A549 (cell line): ENCODE data around the gene PHF23. TPM values are rescaled to one million over a fixed set of nuclear protein-coding genes. Genes with fewer than 3 reads are reported as not detected.

ENCODE experiments used
- ATAC-seq, 2 experiments: fragments of 200-7000 bp in 1 of 2; fragments of >200 bp in 1 of 2; cut with Nextera tagmentation in 1 of 2; cut with Tn5 transposase in 1 of 2; 3 replicates each; pipeline versions ENCODE4 v1.8.0 to v1.9.1; 2018 to 2020; ENCODE audit warnings: mild to moderate bottlenecking in 1 of 2, moderate library complexity in 1 of 2
- CTCF ChIA-PET: fragments of 300-600 bp; sonication (Branson Sonifier 250); formaldehyde crosslinking; extraction: SDS; loops from one replicate; lab custom pipeline; 2021; ENCODE audit warnings: antibody characterized with exemption, inconsistent platforms; lab: Yijun Ruan, JAX
- POLR2A ChIA-PET: fragments of 350-600 bp; formaldehyde crosslinking; extraction: SDS; loops from one replicate; lab custom pipeline; 2021; ENCODE audit warnings: antibody characterized with exemption, inconsistent platforms; lab: Yijun Ruan, JAX
- DNase-seq, 2 experiments: peaks; one replicate each; pipeline versions ENCODE4 v3.0.0 to v3.0.0-alpha.2; 2011 to 2016; ENCODE audit warnings: low read depth in 1 of 2, low spot score in 1 of 2
- FAIRE-seq: peaks from 2 replicates; lab custom pipeline; 2011; peaks lifted over from hg19 to GRCh38; lab: Jason Lieb, UNC
- H3K27ac ChIP-seq, 2 experiments: fragments of >200 bp; sonication (Bioruptor Twin); formaldehyde crosslinking; 3 replicates each; pipeline ENCODE4 v1.5.1; 2016 to 2017
- H3K4me1 ChIP-seq: fragments of >200 bp; sonication (Bioruptor Twin); formaldehyde crosslinking; 3 replicates; pipeline ENCODE4 v1.6.1; 2016
- H3K4me2 ChIP-seq: fragments of >200 bp; sonication (Bioruptor Twin); formaldehyde crosslinking; 3 replicates; pipeline ENCODE4 v1.6.1; 2016
- H3K4me3 ChIP-seq: fragments of >200 bp; sonication (Bioruptor Twin); formaldehyde crosslinking; 3 replicates; pipeline ENCODE4 v1.5.1; 2016
- H3K9me3 ChIP-seq: fragments of >200 bp; sonication (Bioruptor Twin); formaldehyde crosslinking; 3 replicates; pipeline ENCODE4 v1.6.1; 2016
- BHLHE40 ChIP-seq: IDR thresholded peaks from 2 replicates; pipeline ENCODE4 v1.6.1; 2012; ENCODE audit warnings: low read depth, low read length, inconsistent platforms
- CBX8 ChIP-seq: fragments of 200-600 bp; sonication (generic); IDR thresholded peaks from 2 replicates; pipeline ENCODE4 v1.6.1; 2016
- CHD2 ChIP-seq: fragments of 150-350 bp; IDR thresholded peaks from 2 replicates; pipeline ENCODE4 v1.6.1; 2014; ENCODE audit warnings: low read length; ENCODE audit not compliant: partially characterized antibody
- EHF ChIP-seq: fragments of 250-450 bp; sonication (Bioruptor Pico); IDR thresholded peaks from 2 replicates; pipeline ENCODE4 v1.5.0; 2020; ENCODE audit warnings: mild to moderate bottlenecking
- EP300 ChIP-seq, 2 experiments: fragments of >200 bp; sonication (Bioruptor Twin); formaldehyde crosslinking; IDR thresholded peaks; 2 replicates in 1 of 2; 3 replicates in 1 of 2; pipeline ENCODE4 v1.6.1; 2016 to 2017
- ESRRA ChIP-seq: fragments of 150-350 bp; IDR thresholded peaks from 2 replicates; pipeline ENCODE4 v1.6.1; 2014; ENCODE audit warnings: mild to moderate bottlenecking, low read length, borderline replicate concordance
- HDAC2 ChIP-seq: fragments of 200-600 bp; sonication (generic); IDR thresholded peaks from 2 replicates; pipeline ENCODE4 v1.6.1; 2016
- HOXA7 ChIP-seq: fragments of 250-450 bp; sonication (Bioruptor Pico); IDR thresholded peaks from 2 replicates; pipeline ENCODE4 v1.5.0; 2020; ENCODE audit warnings: mild to moderate bottlenecking, moderate library complexity
- HOXB13 ChIP-seq: fragments of 250-450 bp; sonication (Bioruptor Pico); IDR thresholded peaks from 2 replicates; pipeline ENCODE4 v1.5.0; 2020; ENCODE audit warnings: low read depth, mild to moderate bottlenecking, moderate library complexity
- HOXB5 ChIP-seq: fragments of 250-450 bp; sonication (Bioruptor Pico); IDR thresholded peaks from 2 replicates; pipeline ENCODE4 v1.5.0; 2020; ENCODE audit warnings: mild to moderate bottlenecking, moderate library complexity
- JUNB ChIP-seq: fragments of >200 bp; sonication (Bioruptor Twin); formaldehyde crosslinking; IDR thresholded peaks from 2 replicates; pipeline ENCODE4 v1.6.1; 2016
- MAFK ChIP-seq: fragments of 450-650 bp; IDR thresholded peaks from 2 replicates; pipeline ENCODE4 v1.6.1; 2014; ENCODE audit not compliant: partially characterized antibody
- NR3C1 ChIP-seq: fragments of >200 bp; sonication (Bioruptor Twin); formaldehyde crosslinking; IDR thresholded peaks from 3 replicates; pipeline ENCODE4 v1.6.1; 2017
- POLR2A ChIP-seq: IDR thresholded peaks from 2 replicates; pipeline ENCODE4 v1.6.1; 2012; ENCODE audit warnings: mild to moderate bottlenecking, low read length
- POLR2AphosphoS2 ChIP-seq: conservative IDR thresholded peaks from 2 replicates; pipeline ENCODE4 v1.6.1; 2012; ENCODE audit warnings: low read length, improper control_type of control experiment, inconsistent platforms
- RAD21 ChIP-seq, 2 experiments: fragments of >200 bp in 1 of 2; sonication (Bioruptor Twin) in 1 of 2; formaldehyde crosslinking in 1 of 2; IDR thresholded peaks in 1 of 2; conservative IDR thresholded peaks in 1 of 2; 2 replicates in 1 of 2; 3 replicates in 1 of 2; pipeline ENCODE4 v1.6.1; 2012 to 2018; ENCODE audit warnings: inconsistent platforms in 1 of 2
- RFX5 ChIP-seq: fragments of 450-650 bp; IDR thresholded peaks from 2 replicates; pipeline ENCODE4 v1.7.1; 2014; ENCODE audit warnings: antibody characterized with exemption, mild to moderate bottlenecking, moderate library complexity
- TFCP2L1 ChIP-seq: fragments of 250-450 bp; sonication (Bioruptor Pico); IDR thresholded peaks from 2 replicates; pipeline ENCODE4 v1.5.0; 2021; ENCODE audit warnings: mild to moderate bottlenecking
- ZFP36 ChIP-seq: fragments of 450-650 bp; IDR thresholded peaks from 2 replicates; pipeline ENCODE4 v1.6.1; 2014; ENCODE audit warnings: borderline replicate concordance; ENCODE audit not compliant: partially characterized antibody
- ZSCAN20 ChIP-seq: fragments of 250-450 bp; sonication (Bioruptor Pico); IDR thresholded peaks from 2 replicates; pipeline ENCODE4 v1.8.0; 2022; ENCODE audit warnings: mild to moderate bottlenecking, moderate library complexity
- WGBS: methylation state at CpG from one replicate; pipeline ENCODE4 v1.1.6; 2017; ENCODE audit errors: missing lambda C conversion rate; 5-methylcytosine and 5-hydroxymethylcytosine counted together
- polyA plus RNA-seq, 4 experiments: library from polyadenylated mRNA; depleted of rRNA in 3 of 4; stranded (reverse); fragments of >200 nt; fragmentation: RNase III in 1 of 4; extraction: RNeasy Plus Mini Kit Qiagen cat#74134 plus additional on column Dnase treatment in 1 of 4; gene quantifications; 2 replicates in 3 of 4; 3 replicates in 1 of 4; pipeline ENCODE4 v1.2.3, GENCODE V29; 2011 to 2017
- TF ChIP-seq, protein P1 (sequence below): IDR thresholded peaks from 2 replicates; pipeline ENCODE4 v1.6.1; 2012
- TF ChIP-seq, protein P2 (sequence below): fragments of >200 bp; sonication (Bioruptor Twin); formaldehyde crosslinking; IDR thresholded peaks from 2 replicates; pipeline ENCODE4 v1.6.1; 2016
- TF ChIP-seq, protein P3 (sequence below): IDR thresholded peaks from 2 replicates; pipeline ENCODE4 v1.6.1; 2012; ENCODE audit warnings: low read depth, borderline replicate concordance
- TF ChIP-seq, protein P4 (sequence below): fragments of 450-650 bp; IDR thresholded peaks from 2 replicates; pipeline ENCODE4 v1.6.1; 2014; ENCODE audit warnings: antibody characterized with exemption
- TF ChIP-seq, protein P5 (sequence below): IDR thresholded peaks from 2 replicates; pipeline ENCODE4 v1.6.1; 2012
- TF ChIP-seq, protein P6 (sequence below): fragments of 250-450 bp; sonication (Bioruptor Pico); IDR thresholded peaks from 2 replicates; pipeline ENCODE4 v1.5.0; 2021; ENCODE audit warnings: mild to moderate bottlenecking, moderate library complexity, borderline replicate concordance
- TF ChIP-seq, protein P7 (sequence below): fragments of 150-350 bp; IDR thresholded peaks from 2 replicates; pipeline ENCODE4 v1.6.1; 2014; ENCODE audit warnings: low read depth, mild to moderate bottlenecking, low read length

The PHF23 gene
- polyA plus RNA-seq, 2 of the 4 experiments (the other 2 are of a cell fraction), result 52.1 to 80.2 TPM

DNA sequence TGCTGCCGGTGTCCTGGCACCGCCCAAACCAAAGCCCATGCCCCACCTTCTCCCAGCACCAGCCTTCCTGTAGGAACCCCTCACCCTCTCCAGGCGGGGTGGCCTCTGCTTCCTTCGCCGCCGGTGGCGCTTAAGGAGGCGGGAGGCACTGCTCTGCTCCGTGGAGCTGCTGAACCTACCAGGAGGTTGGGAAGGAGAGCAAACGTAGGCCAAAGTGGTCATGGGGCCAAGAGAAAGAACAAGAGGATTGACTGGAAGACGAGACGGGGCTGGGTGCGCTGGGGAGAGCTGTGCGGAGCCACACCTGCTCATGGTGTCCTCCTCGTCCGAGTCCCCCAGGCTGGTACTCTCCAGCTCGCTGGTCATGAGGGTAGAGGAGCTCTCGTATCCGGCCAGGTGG, 9.8 kb downstream of the PHF23 start (continued):
- TF ChIP-seq CBX8, result no peak
- TF ChIP-seq POLR2AphosphoS2, result no peak
- TF ChIP-seq ZSCAN20, result no peak
- no peak for TF ChIP-seq RAD21 (conservative IDR thresholded peaks at IDR 0.05 in 1 of 2, IDR thresholded peaks at IDR 0.05 in 1 of 2)
- TF ChIP-seq, protein P1, sequence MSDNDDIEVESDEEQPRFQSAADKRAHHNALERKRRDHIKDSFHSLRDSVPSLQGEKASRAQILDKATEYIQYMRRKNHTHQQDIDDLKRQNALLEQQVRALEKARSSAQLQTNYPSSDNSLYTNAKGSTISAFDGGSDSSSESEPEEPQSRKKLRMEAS, result no peak

DNA sequence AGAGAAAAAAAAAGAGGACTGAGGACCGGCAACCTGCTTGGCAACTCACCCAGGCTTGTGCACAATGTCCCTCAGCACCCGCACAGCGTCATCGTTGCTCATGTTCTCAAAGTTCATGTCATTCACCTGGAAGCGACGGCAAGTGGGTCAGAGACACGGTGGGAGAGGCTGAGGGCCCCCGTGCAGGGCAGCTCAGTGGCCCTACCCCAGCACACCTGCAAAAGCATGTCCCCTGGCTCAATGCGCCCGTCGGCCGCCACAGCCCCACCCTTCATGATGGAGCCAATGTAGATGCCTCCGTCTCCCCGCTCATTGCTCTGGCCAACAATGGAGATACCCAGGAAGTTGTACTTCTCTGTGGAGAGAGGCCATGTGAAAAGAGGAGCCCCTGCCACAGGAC, 10.3 kb downstream of the PHF23 start:
- Histone ChIP-seq H3K4me3 (no peak overlapping the region), H3K4me1 (peaks cover 23% of the 10 kb centered on the region), H3K27ac (peak overlapping the region in 1 of 2 experiments; percentile 51; a peak in 1 of 6 replicates), H3K9me3 (no peaks in the 10 kb centered on the region)
- POLR2A ChIA-PET, result no interaction called here
- TF ChIP-seq, protein P2, sequence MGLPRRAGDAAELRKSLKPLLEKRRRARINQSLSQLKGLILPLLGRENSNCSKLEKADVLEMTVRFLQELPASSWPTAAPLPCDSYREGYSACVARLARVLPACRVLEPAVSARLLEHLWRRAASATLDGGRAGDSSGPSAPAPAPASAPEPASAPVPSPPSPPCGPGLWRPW, result no peak
- TF ChIP-seq MAFK (no peak), HOXB5 (no peak), JUNB (no peak), ZFP36 (no peak), CHD2 (no peak), NR3C1 (no peak), RFX5 (no peak)
- TF ChIP-seq, protein P1, result no peak
- TF ChIP-seq, protein P3, sequence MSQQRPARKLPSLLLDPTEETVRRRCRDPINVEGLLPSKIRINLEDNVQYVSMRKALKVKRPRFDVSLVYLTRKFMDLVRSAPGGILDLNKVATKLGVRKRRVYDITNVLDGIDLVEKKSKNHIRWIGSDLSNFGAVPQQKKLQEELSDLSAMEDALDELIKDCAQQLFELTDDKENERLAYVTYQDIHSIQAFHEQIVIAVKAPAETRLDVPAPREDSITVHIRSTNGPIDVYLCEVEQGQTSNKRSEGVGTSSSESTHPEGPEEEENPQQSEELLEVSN, result no peak
- TF ChIP-seq, all 56 proteins: peak for 0
- 95% methylated on average over 14 of the region's 14 CpGs for WGBS
- CTCF ChIA-PET, result interaction anchor here (1.4 to 17.3 kb wide), 3 partner anchors 7 to 68 kb away, joined by 4 to 169 read pairs (median 8); partner anchors contain the start of genes ACADVL and DLG4
- H3K4me2 ChIP-seq, result no peak overlapping the region; the same call in 2 of the 3 replicates
- ATAC-seq, result no peak
- no peak for DNase-seq
- no peak for FAIRE-seq

DNA sequence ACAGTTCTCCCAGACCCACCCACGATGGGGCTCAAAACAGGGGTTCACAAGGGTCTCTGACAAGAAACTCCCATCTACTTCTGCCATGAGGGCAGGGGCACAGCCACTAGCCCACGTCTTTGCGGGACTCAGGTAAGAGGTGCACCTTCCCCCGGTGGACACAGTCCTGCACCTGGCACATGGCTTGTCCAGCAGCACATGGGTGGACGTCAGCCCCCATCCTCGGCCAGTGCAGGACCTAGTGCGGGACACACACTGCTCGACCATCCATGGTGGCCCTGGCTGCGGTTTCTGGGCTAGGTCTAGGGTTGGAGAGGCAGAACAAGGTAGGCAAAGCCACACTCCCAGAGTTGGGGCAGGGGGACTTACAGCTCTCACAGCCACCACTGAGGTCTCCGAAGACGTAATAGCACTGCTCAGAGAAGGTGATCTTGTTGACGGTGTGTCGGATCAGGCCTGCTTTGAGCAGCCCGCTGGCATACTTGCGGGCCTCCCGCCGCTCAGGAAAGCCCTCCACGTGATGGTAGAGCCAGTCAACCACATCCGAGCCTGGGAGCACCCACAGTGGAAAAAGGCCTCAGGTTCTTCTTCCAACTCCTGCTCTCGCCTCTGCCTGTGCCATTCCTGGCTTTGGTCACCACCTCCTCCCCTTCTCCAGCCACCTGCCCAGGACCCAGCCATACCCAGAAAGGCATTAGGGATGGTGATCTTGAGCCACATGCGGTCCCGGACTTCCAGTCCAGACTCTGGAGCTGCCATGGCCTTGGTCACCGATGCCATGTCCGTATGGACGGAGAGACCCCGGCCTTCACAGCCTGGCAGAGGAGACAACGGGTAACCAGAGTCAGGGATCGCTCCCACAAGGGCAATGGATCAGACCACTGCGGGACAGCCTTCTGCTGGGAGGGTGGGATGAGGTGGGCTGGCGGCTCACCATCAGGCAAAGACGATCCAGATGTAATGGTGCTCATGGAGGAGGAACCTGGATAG, 12.2 kb downstream of the PHF23 start:
- Histone ChIP-seq H3K9me3 (no peaks in the 10 kb centered on the region), H3K27ac (no peak overlapping the region; a peak in 1 of 6 replicates), H3K4me2 (no peak overlapping the region), H3K4me1 (peaks cover 10% of the 10 kb centered on the region), H3K4me3 (no peak overlapping the region)
- ATAC-seq (no peak; a peak in 1 of 6 replicates), DNase-seq (no peak), FAIRE-seq (no peak)
- CTCF ChIA-PET, result interaction anchor here (10.0 kb wide), 1 partner anchor 11 kb away, joined by 169 read pairs; the partner anchor contains the start of genes DVL2, GABARAP and PHF23
- POLR2A ChIA-PET, result no interaction called here
- 91% methylated on average over 29 of the region's 31 CpGs for WGBS
- TF ChIP-seq, protein P3, result no peak
- TF ChIP-seq HOXB5 (no peak), EHF (no peak), BHLHE40 (no peak), POLR2AphosphoS2 (no peak), POLR2A (no peak), CHD2 (no peak), EP300 (IDR thresholded peaks at IDR 0.05) (no peak), TFCP2L1 (CRISPR knock-in tag) (no peak), HDAC2 (no peak), HOXA7 (no peak), ESRRA (no peak), HOXB13 (CRISPR knock-in tag) (no peak)
- TF ChIP-seq, protein P4, sequence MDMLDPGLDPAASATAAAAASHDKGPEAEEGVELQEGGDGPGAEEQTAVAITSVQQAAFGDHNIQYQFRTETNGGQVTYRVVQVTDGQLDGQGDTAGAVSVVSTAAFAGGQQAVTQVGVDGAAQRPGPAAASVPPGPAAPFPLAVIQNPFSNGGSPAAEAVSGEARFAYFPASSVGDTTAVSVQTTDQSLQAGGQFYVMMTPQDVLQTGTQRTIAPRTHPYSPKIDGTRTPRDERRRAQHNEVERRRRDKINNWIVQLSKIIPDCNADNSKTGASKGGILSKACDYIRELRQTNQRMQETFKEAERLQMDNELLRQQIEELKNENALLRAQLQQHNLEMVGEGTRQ, result no peak
- TF ChIP-seq, protein P5, sequence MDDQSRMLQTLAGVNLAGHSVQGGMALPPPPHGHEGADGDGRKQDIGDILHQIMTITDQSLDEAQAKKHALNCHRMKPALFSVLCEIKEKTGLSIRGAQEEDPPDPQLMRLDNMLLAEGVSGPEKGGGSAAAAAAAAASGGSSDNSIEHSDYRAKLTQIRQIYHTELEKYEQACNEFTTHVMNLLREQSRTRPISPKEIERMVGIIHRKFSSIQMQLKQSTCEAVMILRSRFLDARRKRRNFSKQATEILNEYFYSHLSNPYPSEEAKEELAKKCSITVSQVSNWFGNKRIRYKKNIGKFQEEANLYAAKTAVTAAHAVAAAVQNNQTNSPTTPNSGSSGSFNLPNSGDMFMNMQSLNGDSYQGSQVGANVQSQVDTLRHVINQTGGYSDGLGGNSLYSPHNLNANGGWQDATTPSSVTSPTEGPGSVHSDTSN, result no peak
- TF ChIP-seq, protein P6, sequence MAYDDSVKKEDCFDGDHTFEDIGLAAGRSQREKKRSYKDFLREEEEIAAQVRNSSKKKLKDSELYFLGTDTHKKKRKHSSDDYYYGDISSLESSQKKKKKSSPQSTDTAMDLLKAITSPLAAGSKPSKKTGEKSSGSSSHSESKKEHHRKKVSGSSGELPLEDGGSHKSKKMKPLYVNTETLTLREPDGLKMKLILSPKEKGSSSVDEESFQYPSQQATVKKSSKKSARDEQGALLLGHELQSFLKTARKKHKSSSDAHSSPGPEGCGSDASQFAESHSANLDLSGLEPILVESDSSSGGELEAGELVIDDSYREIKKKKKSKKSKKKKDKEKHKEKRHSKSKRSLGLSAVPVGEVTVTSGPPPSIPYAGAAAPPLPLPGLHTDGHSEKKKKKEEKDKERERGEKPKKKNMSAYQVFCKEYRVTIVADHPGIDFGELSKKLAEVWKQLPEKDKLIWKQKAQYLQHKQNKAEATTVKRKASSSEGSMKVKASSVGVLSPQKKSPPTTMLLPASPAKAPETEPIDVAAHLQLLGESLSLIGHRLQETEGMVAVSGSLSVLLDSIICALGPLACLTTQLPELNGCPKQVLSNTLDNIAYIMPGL, result no peak
- TF ChIP-seq, protein P7, sequence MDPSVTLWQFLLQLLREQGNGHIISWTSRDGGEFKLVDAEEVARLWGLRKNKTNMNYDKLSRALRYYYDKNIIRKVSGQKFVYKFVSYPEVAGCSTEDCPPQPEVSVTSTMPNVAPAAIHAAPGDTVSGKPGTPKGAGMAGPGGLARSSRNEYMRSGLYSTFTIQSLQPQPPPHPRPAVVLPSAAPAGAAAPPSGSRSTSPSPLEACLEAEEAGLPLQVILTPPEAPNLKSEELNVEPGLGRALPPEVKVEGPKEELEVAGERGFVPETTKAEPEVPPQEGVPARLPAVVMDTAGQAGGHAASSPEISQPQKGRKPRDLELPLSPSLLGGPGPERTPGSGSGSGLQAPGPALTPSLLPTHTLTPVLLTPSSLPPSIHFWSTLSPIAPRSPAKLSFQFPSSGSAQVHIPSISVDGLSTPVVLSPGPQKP, result no peak
